WTC11 (cell line): ENCODE measurements around the gene CYBA. TPM values are rescaled to one million over a fixed set of nuclear protein-coding genes. Genes with fewer than 3 reads are reported as not detected.

Experiments used
- ATAC-seq: fragments of 200-7000 bp; cut with Tn5 transposase; 2 replicates; pipeline ENCODE4 v1.10.0; 2021; ENCODE audit warnings: mild to moderate bottlenecking, moderate library complexity
- CTCF ChIA-PET: fragments of 300-600 bp; sonication (Branson Sonifier 250); formaldehyde crosslinking; loops from one replicate; lab custom pipeline; 2021; ENCODE audit warnings: antibody characterized with exemption; lab: Charles Lee
- POLR2A ChIA-PET: fragments of 350-600 bp; sonication (Branson Sonifier 250); formaldehyde crosslinking; loops from one replicate; lab custom pipeline; 2021; ENCODE audit warnings: antibody characterized with exemption; lab: Charles Lee
- DNase-seq: peaks from one replicate; pipeline ENCODE4 v3.0.0; 2021; ENCODE audit warnings: low spot score
- H3K27ac Mint-ChIP-seq: 2 replicates; pipeline ENCODE4 v1.8.0; 2021; ENCODE audit warnings: mixed read lengths
- H3K27me3 Mint-ChIP-seq: 2 replicates; pipeline ENCODE4 v1.8.0; 2021; ENCODE audit warnings: low read depth, mild to moderate bottlenecking, moderate library complexity, mixed read lengths
- H3K36me3 Mint-ChIP-seq: 2 replicates; pipeline ENCODE4 v1.8.0; 2021; ENCODE audit warnings: mixed read lengths
- H3K4me1 Mint-ChIP-seq: 2 replicates; pipeline ENCODE4 v1.8.0; 2022; ENCODE audit warnings: mixed read lengths
- H3K4me3 Mint-ChIP-seq: 2 replicates; pipeline ENCODE4 v1.8.0; 2021; ENCODE audit warnings: mild to moderate bottlenecking, moderate library complexity, mixed read lengths
- H3K9me3 Mint-ChIP-seq: 2 replicates; pipeline ENCODE4 v1.8.0; 2021; ENCODE audit warnings: mixed read lengths
- AR ChIP-seq: fragments of 250-450 bp; sonication (Bioruptor Pico); IDR thresholded peaks from 2 replicates; pipeline ENCODE4 v1.9.0; 2021; ENCODE audit warnings: mild to moderate bottlenecking
- E2F5 ChIP-seq: sonication (generic); formaldehyde crosslinking; IDR thresholded peaks from 2 replicates; pipeline ENCODE4 v1.8.1; 2022; ENCODE audit warnings: mild to moderate bottlenecking, moderate library complexity, missing genetic modification reagents
- ELF4 ChIP-seq: sonication (generic); formaldehyde crosslinking; IDR thresholded peaks from 2 replicates; pipeline ENCODE4 v1.8.1; 2022; ENCODE audit warnings: low read depth, mild to moderate bottlenecking, moderate library complexity, missing genetic modification reagents
- ERG ChIP-seq: fragments of 250-450 bp; sonication (Bioruptor Pico); IDR thresholded peaks from 2 replicates; pipeline ENCODE4 v1.8.0; 2021; ENCODE audit warnings: mild to moderate bottlenecking
- GABPB1 ChIP-seq: sonication (generic); formaldehyde crosslinking; IDR thresholded peaks from 2 replicates; pipeline ENCODE4 v1.8.1; 2023; ENCODE audit warnings: mild to moderate bottlenecking, missing genetic modification reagents
- GRHL2 ChIP-seq: fragments of 250-450 bp; sonication (Bioruptor Pico); IDR thresholded peaks from 2 replicates; pipeline ENCODE4 v1.8.0; 2022; ENCODE audit warnings: mild to moderate bottlenecking, moderate library complexity; ENCODE audit not compliant: insufficient replicate concordance, severe bottlenecking
- JUN ChIP-seq: sonication (generic); formaldehyde crosslinking; IDR thresholded peaks from 2 replicates; pipeline ENCODE4 v1.8.0; 2023; ENCODE audit warnings: mild to moderate bottlenecking, missing genetic modification reagents
- MYBL2 ChIP-seq: sonication (generic); formaldehyde crosslinking; IDR thresholded peaks from 2 replicates; pipeline ENCODE4 v1.8.1; 2023; ENCODE audit warnings: mild to moderate bottlenecking, moderate library complexity, missing genetic modification reagents
- OVOL2 ChIP-seq: fragments of 250-450 bp; sonication (Bioruptor Pico); IDR thresholded peaks from 2 replicates; pipeline ENCODE4 v1.9.0; 2021; ENCODE audit warnings: mild to moderate bottlenecking, borderline replicate concordance
- PRRX2 ChIP-seq: fragments of 250-450 bp; sonication (Bioruptor Pico); IDR thresholded peaks from 2 replicates; pipeline ENCODE4 v1.8.0; 2021; ENCODE audit warnings: mild to moderate bottlenecking
- SP1 ChIP-seq: sonication (generic); formaldehyde crosslinking; conservative IDR thresholded peaks from 2 replicates; pipeline ENCODE4 v1.8.1; 2022; ENCODE audit warnings: missing genetic modification reagents
- ZBTB21 ChIP-seq: sonication (generic); formaldehyde crosslinking; IDR thresholded peaks from 2 replicates; pipeline ENCODE4 v1.8.1; 2023; ENCODE audit warnings: mild to moderate bottlenecking, missing genetic modification reagents, borderline replicate concordance
- ZNF281 ChIP-seq: sonication (generic); formaldehyde crosslinking; IDR thresholded peaks from 2 replicates; pipeline ENCODE4 v1.8.0; 2023; ENCODE audit warnings: mild to moderate bottlenecking, missing genetic modification reagents
- total RNA-seq: library from RNA; stranded (reverse); gene quantifications from 3 replicates; pipeline ENCODE4 v1.2.3, GENCODE V29; 2021
- TF ChIP-seq, protein P1 (sequence below): sonication (generic); formaldehyde crosslinking; IDR thresholded peaks from 2 replicates; pipeline ENCODE4 v1.8.1; 2023; ENCODE audit warnings: mild to moderate bottlenecking, missing genetic modification reagents, moderate library complexity
- TF ChIP-seq, protein P2 (sequence below): fragments of 250-450 bp; sonication (Bioruptor Pico); IDR thresholded peaks from 2 replicates; pipeline ENCODE4 v2.1.2; 2022; ENCODE audit warnings: mild to moderate bottlenecking, moderate library complexity
- TF ChIP-seq, protein P3 (sequence below): sonication (generic); formaldehyde crosslinking; IDR thresholded peaks from 2 replicates; pipeline ENCODE4 v1.8.0; 2022; ENCODE audit warnings: mild to moderate bottlenecking, missing genetic modification reagents
- TF ChIP-seq, protein P4 (sequence below): fragments of 250-450 bp; sonication (Bioruptor Pico); IDR thresholded peaks from 2 replicates; pipeline ENCODE4 v1.9.0; 2021; ENCODE audit warnings: mild to moderate bottlenecking
- TF ChIP-seq, protein P5 (sequence below): sonication (generic); formaldehyde crosslinking; IDR thresholded peaks from 2 replicates; pipeline ENCODE4 v1.8.0; 2022; ENCODE audit warnings: mild to moderate bottlenecking, missing genetic modification reagents

The CYBA gene
- total RNA-seq, 1 experiment from 2014 or later = 169 TPM

GRCh38 chr16:88599825-88600538 is 50.9 kb downstream of the CYBA start:
- H3K4me1 Mint-ChIP-seq = peaks cover 20% of the 10 kb centered on the region
- H3K27me3 Mint-ChIP-seq = no peaks in the 10 kb centered on the region
- CTCF ChIA-PET = interaction anchor here (1.0 to 2.9 kb wide), 5 partner anchors 10 to 138 kb away, joined by 3 to 7 read pairs (median 4); no protein-coding TSS in a partner anchor
- peak overlapping the region; percentile 72; the same call in 1 of the 2 replicates for H3K27ac Mint-ChIP-seq
- H3K9me3 Mint-ChIP-seq = no peaks in the 10 kb centered on the region
- DNase-seq (no peak), ATAC-seq (no peak)
- peaks cover 45% of the 10 kb centered on the region for H3K36me3 Mint-ChIP-seq
- no peak overlapping the region for H3K4me3 Mint-ChIP-seq
- POLR2A ChIA-PET = no interaction called here
- no peak for TF ChIP-seq ERG (CRISPR knock-in tag)
- TF ChIP-seq AR (CRISPR knock-in tag) = no peak
- no peak for TF ChIP-seq GRHL2 (CRISPR knock-in tag)
- TF ChIP-seq, protein P1, sequence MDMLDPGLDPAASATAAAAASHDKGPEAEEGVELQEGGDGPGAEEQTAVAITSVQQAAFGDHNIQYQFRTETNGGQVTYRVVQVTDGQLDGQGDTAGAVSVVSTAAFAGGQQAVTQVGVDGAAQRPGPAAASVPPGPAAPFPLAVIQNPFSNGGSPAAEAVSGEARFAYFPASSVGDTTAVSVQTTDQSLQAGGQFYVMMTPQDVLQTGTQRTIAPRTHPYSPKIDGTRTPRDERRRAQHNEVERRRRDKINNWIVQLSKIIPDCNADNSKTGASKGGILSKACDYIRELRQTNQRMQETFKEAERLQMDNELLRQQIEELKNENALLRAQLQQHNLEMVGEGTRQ (CRISPR knock-in tag) = no peak
- no peak for TF ChIP-seq PRRX2
- no peak for TF ChIP-seq ELF4 (CRISPR knock-in tag)
- TF ChIP-seq ZBTB21 (CRISPR knock-in tag) = no peak
- TF ChIP-seq ZNF281 (CRISPR knock-in tag) = no peak

GRCh38 chr16:88599092-88599733 is 51.6 kb downstream of the CYBA start:
- Mint-ChIP-seq H3K9me3 (no peaks in the 10 kb centered on the region), H3K36me3 (peaks cover 43% of the 10 kb centered on the region), H3K27me3 (no peaks in the 10 kb centered on the region), H3K27ac (no peak overlapping the region), H3K4me1 (peaks cover 20% of the 10 kb centered on the region), H3K4me3 (no peak overlapping the region)
- TF ChIP-seq JUN (CRISPR knock-in tag) (no peak), E2F5 (CRISPR knock-in tag) (no peak), SP1 (CRISPR knock-in tag) (no peak), OVOL2 (CRISPR knock-in tag) (no peak), MYBL2 (CRISPR knock-in tag) (no peak), GABPB1 (CRISPR knock-in tag) (no peak)
- TF ChIP-seq, protein P2, sequence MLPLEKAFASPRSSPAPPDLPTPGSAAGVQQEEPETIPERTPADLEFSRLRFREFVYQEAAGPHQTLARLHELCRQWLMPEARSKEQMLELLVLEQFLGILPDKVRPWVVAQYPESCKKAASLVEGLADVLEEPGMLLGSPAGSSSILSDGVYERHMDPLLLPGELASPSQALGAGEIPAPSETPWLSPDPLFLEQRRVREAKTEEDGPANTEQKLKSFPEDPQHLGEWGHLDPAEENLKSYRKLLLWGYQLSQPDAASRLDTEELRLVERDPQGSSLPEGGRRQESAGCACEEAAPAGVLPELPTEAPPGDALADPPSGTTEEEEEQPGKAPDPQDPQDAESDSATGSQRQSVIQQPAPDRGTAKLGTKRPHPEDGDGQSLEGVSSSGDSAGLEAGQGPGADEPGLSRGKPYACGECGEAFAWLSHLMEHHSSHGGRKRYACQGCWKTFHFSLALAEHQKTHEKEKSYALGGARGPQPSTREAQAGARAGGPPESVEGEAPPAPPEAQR = no peak
- TF ChIP-seq, protein P3, sequence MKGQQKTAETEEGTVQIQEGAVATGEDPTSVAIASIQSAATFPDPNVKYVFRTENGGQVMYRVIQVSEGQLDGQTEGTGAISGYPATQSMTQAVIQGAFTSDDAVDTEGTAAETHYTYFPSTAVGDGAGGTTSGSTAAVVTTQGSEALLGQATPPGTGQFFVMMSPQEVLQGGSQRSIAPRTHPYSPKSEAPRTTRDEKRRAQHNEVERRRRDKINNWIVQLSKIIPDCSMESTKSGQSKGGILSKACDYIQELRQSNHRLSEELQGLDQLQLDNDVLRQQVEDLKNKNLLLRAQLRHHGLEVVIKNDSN = no peak
- TF ChIP-seq, protein P4, sequence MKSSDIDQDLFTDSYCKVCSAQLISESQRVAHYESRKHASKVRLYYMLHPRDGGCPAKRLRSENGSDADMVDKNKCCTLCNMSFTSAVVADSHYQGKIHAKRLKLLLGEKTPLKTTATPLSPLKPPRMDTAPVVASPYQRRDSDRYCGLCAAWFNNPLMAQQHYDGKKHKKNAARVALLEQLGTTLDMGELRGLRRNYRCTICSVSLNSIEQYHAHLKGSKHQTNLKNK (CRISPR knock-in tag) = no peak
- TF ChIP-seq, protein P5, sequence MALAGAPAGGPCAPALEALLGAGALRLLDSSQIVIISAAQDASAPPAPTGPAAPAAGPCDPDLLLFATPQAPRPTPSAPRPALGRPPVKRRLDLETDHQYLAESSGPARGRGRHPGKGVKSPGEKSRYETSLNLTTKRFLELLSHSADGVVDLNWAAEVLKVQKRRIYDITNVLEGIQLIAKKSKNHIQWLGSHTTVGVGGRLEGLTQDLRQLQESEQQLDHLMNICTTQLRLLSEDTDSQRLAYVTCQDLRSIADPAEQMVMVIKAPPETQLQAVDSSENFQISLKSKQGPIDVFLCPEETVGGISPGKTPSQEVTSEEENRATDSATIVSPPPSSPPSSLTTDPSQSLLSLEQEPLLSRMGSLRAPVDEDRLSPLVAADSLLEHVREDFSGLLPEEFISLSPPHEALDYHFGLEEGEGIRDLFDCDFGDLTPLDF = no peak
- ChIA-PET CTCF (interaction anchor here (1.0 to 2.9 kb wide), 5 partner anchors 11 to 138 kb away, joined by 3 to 7 read pairs (median 4); no protein-coding TSS in a partner anchor), POLR2A (no interaction called here)
- ATAC-seq (no peak), DNase-seq (no peak)
